ENCODE results near the gene MCF2L2.

GRCh38 chr3:183192650-183193300 lies 235.6 kb downstream of the MCF2L2 start:
- TF ChIP-seq CTCF (IDR thresholded peaks at IDR 0.05) (no peak), EP300 (IDR thresholded peaks at IDR 0.05) (no peak), POLR2AphosphoS5 (IDR thresholded peaks at IDR 0.05) (no peak), POLR2A (IDR thresholded peaks at IDR 0.05) (no peak)
